Peyer's patch (tissue), 4 donors: Measurements from ENCODE around the gene CRTAP.

Source experiments
- CTCF ChIP-seq, 6 experiments: fragments of 450-650 bp in 4 of 6; fragments of 200-600 bp in 2 of 6; sonication (generic) in 1 of 6; IDR thresholded peaks; one replicate each; pipeline ENCODE4 v1.5.1; 2017 to 2019; ENCODE audit warnings: antibody characterized with exemption in 6 of 6, mild to moderate bottlenecking in 3 of 6, moderate library complexity in 1 of 6
- POLR2A ChIP-seq, 2 donors: fragments of 450-650 bp; IDR thresholded peaks; one replicate each; pipeline ENCODE4 v1.5.1; 2017; ENCODE audit warnings: antibody characterized with exemption in 2 of 2, mild to moderate bottlenecking in 2 of 2, moderate library complexity in 2 of 2

- TF ChIP-seq CTCF (IDR thresholded peaks at IDR 0.05) (no peak), POLR2A (IDR thresholded peaks at IDR 0.05) (no peak)
These were observed 6.1 kb downstream of the CRTAP start for GRCh38 chr3:33119891-33120290.
